SU-DHL-6 (cell line): ENCODE data around the gene PATL2.

Experiments
- CTCF ChIP-seq: fragments of 200-600 bp; sonication (generic); IDR thresholded peaks from one replicate; pipeline ENCODE4 v1.5.1; 2017; ENCODE audit warnings: antibody characterized with exemption, mild to moderate bottlenecking, low read length, moderate library complexity; ENCODE audit not compliant: insufficient read depth, poor library complexity, severe bottlenecking
- EZH2phosphoT487 ChIP-seq: fragments of 200-600 bp; sonication (generic), shearing (Covaris generic); conservative IDR thresholded peaks from 2 replicates; pipeline ENCODE4 v1.6.1; 2018; ENCODE audit warnings: mild to moderate bottlenecking, antibody characterized with exemption, low read length, moderate library complexity, mixed read lengths

DNA sequence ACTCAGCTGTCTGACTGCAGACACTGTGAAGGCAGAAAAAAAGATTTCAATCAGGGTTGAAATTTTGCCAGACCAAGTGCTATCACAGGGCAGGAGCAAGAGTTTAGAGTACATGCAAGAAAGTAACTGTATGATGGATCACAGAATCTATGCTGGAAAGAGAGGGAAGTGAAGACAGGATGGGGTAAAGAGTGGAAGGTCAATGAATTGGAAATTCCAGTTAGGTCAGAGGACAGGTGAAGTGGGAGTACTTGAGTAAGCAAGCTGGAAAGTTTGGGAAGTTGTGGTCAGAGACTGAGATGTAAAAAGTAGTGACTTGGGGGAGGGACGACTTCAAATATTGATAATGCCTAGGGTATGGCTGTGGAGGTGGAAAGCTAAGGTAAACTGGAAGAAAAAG lies 54.8 kb downstream of the PATL2 start:
- no peak for TF ChIP-seq CTCF
- no peak for TF ChIP-seq EZH2phosphoT487
